NCI-H146 (cell line): Measurements from ENCODE around the gene EXO5.
A peak's percentile ranks its signal among the peaks of the same experiment; 100 is the strongest.
"Not testable (repeated sequence)": the region's sequence is repeated elsewhere in the genome, so short reads cannot be mapped to it uniquely, and the experiment has no call there.

Experiments
- DNase-seq: peaks from one replicate; lab custom pipeline; 2025; lab: John Stamatoyannopoulos, UW

The EXO5 gene

GRCh38 chr1:40508375-40509341 lies at the start of gene EXO5:
Gene EXO5, plus strand, starts transcription at chr1:40508767. Its CDS starts 5,778 bp downstream, at chr1:40514545.
- peak; percentile 77 for DNase-seq

GRCh38 chr1:40462956-40463590 lies 45.5 kb upstream of the EXO5 start:
- no peak for DNase-seq

GRCh38 chr1:40469327-40469726 lies 39.2 kb upstream of the EXO5 start:
- DNase-seq, result no peak

- DNase-seq, result no peak
Observed at GRCh38 chr1:40475268-40475667, 33.3 kb upstream of the EXO5 start.

GRCh38 chr1:40476924-40477677 lies 31.5 kb upstream of the EXO5 start, which contains the start of gene ZFP69:
Gene ZFP69, plus strand, starts transcription at chr1:40477290. Its CDS starts 2,072 bp downstream, at chr1:40479362.
- peak; percentile 75 for DNase-seq

- peak; percentile 28 for DNase-seq
Observed at GRCh38 chr1:40477678-40478053, 30.9 kb upstream of the EXO5 start.

- no peak for DNase-seq
Observed at GRCh38 chr1:40478276-40478675, 30.3 kb upstream of the EXO5 start.

- DNase-seq, result no peak
Observed at GRCh38 chr1:40479156-40479555, 29.4 kb upstream of the EXO5 start.

GRCh38 chr1:40495315-40495903 lies 13.2 kb upstream of the EXO5 start:
- no peak for DNase-seq

- not testable (repeated sequence) for DNase-seq
Observed at GRCh38 chr1:40502651-40503050, 5.9 kb upstream of the EXO5 start.

- no peak for DNase-seq
Observed at GRCh38 chr1:40507973-40508372, 594 bp upstream of the EXO5 start.

- DNase-seq, result no peak
Observed at GRCh38 chr1:40519517-40519916, 10.9 kb downstream of the EXO5 start.

GRCh38 chr1:40530735-40531380 lies 22.3 kb downstream of the EXO5 start:
- peak; percentile 21 for DNase-seq

- DNase-seq, result peak; percentile 91
Observed at GRCh38 chr1:40531381-40532061, 23.0 kb downstream of the EXO5 start, which contains the start of gene ZNF684. Gene ZNF684, plus strand, starts transcription at chr1:40531637. Its CDS starts 1,530 bp downstream, at chr1:40533167.

GRCh38 chr1:40532062-40532389 lies 23.5 kb downstream of the EXO5 start:
- no peak for DNase-seq

GRCh38 chr1:40532844-40533424 lies 24.4 kb downstream of the EXO5 start:
- DNase-seq, result peak; percentile 32

GRCh38 chr1:40534589-40534988 lies 26.0 kb downstream of the EXO5 start:
- DNase-seq, result no peak

GRCh38 chr1:40535732-40536131 lies 27.2 kb downstream of the EXO5 start:
- no peak for DNase-seq

GRCh38 chr1:40539338-40539737 lies 30.8 kb downstream of the EXO5 start:
- no peak for DNase-seq

- no peak for DNase-seq
Observed at GRCh38 chr1:40546957-40547356, 38.4 kb downstream of the EXO5 start.
